ENCODE results near the gene SUPT16H.

GRCh38 chr14:21419528-21419927 lies 35.7 kb upstream of the SUPT16H start:
- TF ChIP-seq CTCF (IDR thresholded peaks at IDR 0.05; ENCODE audit: low read depth, low read length, poor library complexity, severe bottlenecking) (no peak), EZH2phosphoT487 (IDR thresholded peaks at IDR 0.05; ENCODE audit: borderline replicate concordance, low read length) (no peak)
